HepG2 (cell line): ENCODE measurements around the gene PCYOX1L. TPM values are rescaled to one million over a fixed set of nuclear protein-coding genes. Genes with fewer than 3 reads are reported as not detected.

Experiments
- AGO1 ChIP-seq: fragments of 200-400 bp; formaldehyde crosslinking; IDR thresholded peaks from 2 replicates; pipeline ENCODE4 v1.6.1; 2017; ENCODE audit warnings: mild to moderate bottlenecking, low read depth, low read length, moderate library complexity; ENCODE audit not compliant: poor library complexity, severe bottlenecking
- HMGA1 ChIP-seq: sonication (generic); formaldehyde crosslinking; conservative IDR thresholded peaks from 2 replicates; pipeline ENCODE4 v1.4.0; 2020; ENCODE audit warnings: missing genetic modification reagents
- NFKBIZ ChIP-seq: IDR thresholded peaks from 2 replicates; pipeline ENCODE4 v1.6.1; 2018; ENCODE audit warnings: missing genetic modification reagents, missing compliant biosample characterization
- RBAK ChIP-seq: sonication (generic); formaldehyde crosslinking; IDR thresholded peaks from 2 replicates; pipeline ENCODE4 v1.5.1; 2020; ENCODE audit warnings: mild to moderate bottlenecking, missing genetic modification reagents
- SOX13 ChIP-seq, 3 experiments: fragments of 450-650 bp in 1 of 3; sonication (generic) in 1 of 3; formaldehyde crosslinking in 1 of 3; IDR thresholded peaks in 2 of 3; conservative IDR thresholded peaks in 1 of 3; 2 replicates each; pipeline versions ENCODE4 v1.5.0 to v1.6.1; 2016 to 2020; ENCODE audit warnings: antibody characterized with exemption in 1 of 3, mild to moderate bottlenecking in 1 of 3, missing compliant biosample characterization in 1 of 3, missing genetic modification reagents in 1 of 3, moderate library complexity in 1 of 3
- ZNF446 ChIP-seq: sonication (generic); formaldehyde crosslinking; IDR thresholded peaks from 2 replicates; pipeline ENCODE4 v1.5.0; 2020; ENCODE audit warnings: mild to moderate bottlenecking, missing genetic modification reagents
- ZNF598 ChIP-seq: sonication (generic); formaldehyde crosslinking; IDR thresholded peaks from 2 replicates; pipeline ENCODE4 v1.5.1; 2020; ENCODE audit warnings: mild to moderate bottlenecking, missing genetic modification reagents, borderline replicate concordance
- ZNF761 ChIP-seq: sonication (generic); formaldehyde crosslinking; conservative IDR thresholded peaks from 2 replicates; pipeline ENCODE4 v1.4.0; 2020; ENCODE audit warnings: mild to moderate bottlenecking, missing genetic modification reagents
- polyA plus RNA-seq, 8 experiments: library from polyadenylated mRNA; depleted of rRNA in 3 of 8; stranded (reverse) in 7 of 8; unstranded in 1 of 8; fragments of >200 nt; fragmentation: Illumina TruSeq in 4 of 8; extraction: Trizol in 4 of 8; gene quantifications; 2 replicates each; pipeline versions ENCODE4 v1.2.1 to v1.2.3, GENCODE V29; 2011 to 2016; ENCODE audit warnings: low read depth in 4 of 8, missing spikeins in 1 of 8, mixed read lengths in 1 of 8; ENCODE audit not compliant: insufficient read depth in 1 of 8
- total RNA-seq, 5 experiments: library from RNA; depleted of rRNA; stranded (reverse); fragments of >200 nt; fragmentation: Illumina TruSeq; extraction: Trizol; gene quantifications; 2 replicates each; pipeline ENCODE4 v1.2.3, GENCODE V29; 2016; ENCODE audit warnings: low read depth in 1 of 5
- TF ChIP-seq, protein P1 (sequence below): sonication (generic); formaldehyde crosslinking; IDR thresholded peaks from 2 replicates; pipeline ENCODE4 v1.4.0; 2020; ENCODE audit warnings: missing genetic modification reagents, borderline replicate concordance
- TF ChIP-seq, protein P2 (sequence below): sonication (generic); formaldehyde crosslinking; IDR thresholded peaks from 2 replicates; pipeline ENCODE4 v1.4.0; 2020; ENCODE audit warnings: missing genetic modification reagents

Gene PCYOX1L
- total and polyA plus RNA-seq, 2 of the 13 experiments (the other 11 are each of a cell fraction or from before 2014, with no cell fraction given): 1.00 to 3.7 TPM

DNA sequence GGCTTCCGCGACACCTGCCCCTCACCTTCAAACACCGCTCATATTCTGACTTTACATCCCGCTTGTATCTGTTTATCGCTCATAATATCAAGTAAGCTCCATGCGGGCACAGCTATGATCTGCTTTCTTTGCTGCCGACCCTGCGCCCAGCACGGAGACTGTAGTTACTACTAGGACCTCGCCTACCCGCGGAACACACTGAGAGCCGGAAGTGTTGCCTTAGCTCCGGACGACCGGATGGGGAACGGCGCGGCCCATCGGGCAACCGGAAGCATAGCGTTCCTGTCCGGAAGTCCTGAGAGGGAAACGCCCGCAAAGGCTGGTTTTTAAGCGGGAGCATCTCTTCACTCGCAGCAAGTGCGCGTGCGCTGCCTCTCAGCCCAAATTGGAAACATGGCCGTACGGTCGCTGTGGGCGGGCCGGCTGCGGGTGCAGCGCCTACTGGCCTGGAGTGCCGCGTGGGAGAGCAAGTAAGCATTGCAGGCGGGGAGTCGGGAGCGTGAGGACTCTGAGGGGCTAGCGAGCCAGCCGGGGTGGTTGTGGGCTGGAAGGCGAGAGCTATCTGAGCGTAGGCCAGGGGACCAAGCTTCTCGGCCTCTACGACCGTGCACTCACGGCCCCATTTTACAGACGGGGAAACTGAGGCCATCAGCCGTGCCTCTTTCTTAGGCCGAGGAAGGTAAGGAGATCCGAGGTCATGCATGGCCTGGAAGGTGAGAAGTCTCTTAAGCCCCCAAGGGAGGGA is 12.5 kb upstream of the PCYOX1L start, which contains the start of gene GRPEL2 (continued):
- TF ChIP-seq ZNF446 (CRISPR knock-in tag): peak; percentile 88; the same call in 1 of the 2 replicates
- peak; percentile 74; the same call in 1 of the 2 replicates for TF ChIP-seq NFKBIZ (CRISPR knock-in tag)
- TF ChIP-seq, protein P1, sequence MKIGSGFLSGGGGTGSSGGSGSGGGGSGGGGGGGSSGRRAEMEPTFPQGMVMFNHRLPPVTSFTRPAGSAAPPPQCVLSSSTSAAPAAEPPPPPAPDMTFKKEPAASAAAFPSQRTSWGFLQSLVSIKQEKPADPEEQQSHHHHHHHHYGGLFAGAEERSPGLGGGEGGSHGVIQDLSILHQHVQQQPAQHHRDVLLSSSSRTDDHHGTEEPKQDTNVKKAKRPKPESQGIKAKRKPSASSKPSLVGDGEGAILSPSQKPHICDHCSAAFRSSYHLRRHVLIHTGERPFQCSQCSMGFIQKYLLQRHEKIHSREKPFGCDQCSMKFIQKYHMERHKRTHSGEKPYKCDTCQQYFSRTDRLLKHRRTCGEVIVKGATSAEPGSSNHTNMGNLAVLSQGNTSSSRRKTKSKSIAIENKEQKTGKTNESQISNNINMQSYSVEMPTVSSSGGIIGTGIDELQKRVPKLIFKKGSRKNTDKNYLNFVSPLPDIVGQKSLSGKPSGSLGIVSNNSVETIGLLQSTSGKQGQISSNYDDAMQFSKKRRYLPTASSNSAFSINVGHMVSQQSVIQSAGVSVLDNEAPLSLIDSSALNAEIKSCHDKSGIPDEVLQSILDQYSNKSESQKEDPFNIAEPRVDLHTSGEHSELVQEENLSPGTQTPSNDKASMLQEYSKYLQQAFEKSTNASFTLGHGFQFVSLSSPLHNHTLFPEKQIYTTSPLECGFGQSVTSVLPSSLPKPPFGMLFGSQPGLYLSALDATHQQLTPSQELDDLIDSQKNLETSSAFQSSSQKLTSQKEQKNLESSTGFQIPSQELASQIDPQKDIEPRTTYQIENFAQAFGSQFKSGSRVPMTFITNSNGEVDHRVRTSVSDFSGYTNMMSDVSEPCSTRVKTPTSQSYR (CRISPR knock-in tag): no peak
- TF ChIP-seq, protein P2, sequence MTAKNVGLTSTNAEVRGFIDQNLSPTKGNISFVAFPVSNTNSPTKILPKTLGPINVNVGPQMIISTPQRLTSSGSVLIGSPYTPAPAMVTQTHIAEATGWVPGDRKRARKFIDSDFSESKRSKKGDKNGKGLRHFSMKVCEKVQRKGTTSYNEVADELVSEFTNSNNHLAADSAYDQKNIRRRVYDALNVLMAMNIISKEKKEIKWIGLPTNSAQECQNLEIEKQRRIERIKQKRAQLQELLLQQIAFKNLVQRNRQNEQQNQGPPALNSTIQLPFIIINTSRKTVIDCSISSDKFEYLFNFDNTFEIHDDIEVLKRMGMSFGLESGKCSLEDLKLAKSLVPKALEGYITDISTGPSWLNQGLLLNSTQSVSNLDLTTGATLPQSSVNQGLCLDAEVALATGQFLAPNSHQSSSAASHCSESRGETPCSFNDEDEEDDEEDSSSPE (CRISPR knock-in tag): peak; percentile 86; the same call in 1 of the 2 replicates
- no peak for TF ChIP-seq HMGA1 (CRISPR knock-in tag)
- TF ChIP-seq ZNF761 (CRISPR knock-in tag): 0 out of 2 replicates have a peak, but pooled peaks have one; percentile 48
- peak; percentile 69 for TF ChIP-seq ZNF598 (CRISPR knock-in tag)
- TF ChIP-seq AGO1: peak; percentile 42
- no peak for TF ChIP-seq SOX13 (IDR thresholded peaks at IDR 0.05)
- peak in 1 of 2 experiments; percentile 26; a peak in 1 of 4 replicates for TF ChIP-seq SOX13 (CRISPR knock-in tag; conservative IDR thresholded peaks at IDR 0.05 in 1 of 2, IDR thresholded peaks at IDR 0.05 in 1 of 2)
- TF ChIP-seq RBAK: peak; percentile 50; the same call in 1 of the 2 replicates
